NCI-H446 treated with DMSO at 0.1 percent for 48 hours (cell line): ENCODE results near the gene IL1RL1.

ENCODE experiments used
- DNase-seq: peaks from one replicate; lab custom pipeline; 2025; lab: John Stamatoyannopoulos, UW

Gene IL1RL1

GRCh38 chr2:102369866-102370265 lies 58.5 kb downstream of the IL1RL1 start:
- no peak for DNase-seq

DNA sequence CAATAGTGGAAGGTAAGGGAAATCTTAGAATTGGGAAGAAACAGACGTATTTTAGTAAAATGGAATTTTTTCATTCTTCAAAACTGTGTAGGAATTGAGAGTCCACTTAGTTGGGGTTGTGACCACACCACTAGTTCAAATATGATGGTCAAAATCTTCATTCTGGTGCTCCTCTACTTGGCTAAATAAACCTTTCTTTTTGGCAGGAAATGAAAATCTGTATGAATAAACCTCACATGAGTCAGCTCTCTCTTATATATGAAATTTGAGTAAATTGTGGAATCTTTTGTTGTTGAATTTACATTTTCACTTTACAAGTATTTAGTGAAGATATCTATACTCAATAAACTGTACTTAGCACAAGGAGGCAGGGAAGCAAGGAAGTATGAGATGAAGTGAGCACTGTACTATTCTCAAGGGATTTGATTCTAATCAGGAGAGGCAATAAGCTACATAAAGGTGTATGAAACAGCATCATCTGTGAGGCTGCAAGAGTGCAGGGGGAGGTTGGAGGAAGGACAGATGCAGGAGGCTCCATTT lies 64.8 kb downstream of the IL1RL1 start:
- DNase-seq = no peak

GRCh38 chr2:102383722-102384121 lies 72.4 kb downstream of the IL1RL1 start:
- DNase-seq = no peak

DNA sequence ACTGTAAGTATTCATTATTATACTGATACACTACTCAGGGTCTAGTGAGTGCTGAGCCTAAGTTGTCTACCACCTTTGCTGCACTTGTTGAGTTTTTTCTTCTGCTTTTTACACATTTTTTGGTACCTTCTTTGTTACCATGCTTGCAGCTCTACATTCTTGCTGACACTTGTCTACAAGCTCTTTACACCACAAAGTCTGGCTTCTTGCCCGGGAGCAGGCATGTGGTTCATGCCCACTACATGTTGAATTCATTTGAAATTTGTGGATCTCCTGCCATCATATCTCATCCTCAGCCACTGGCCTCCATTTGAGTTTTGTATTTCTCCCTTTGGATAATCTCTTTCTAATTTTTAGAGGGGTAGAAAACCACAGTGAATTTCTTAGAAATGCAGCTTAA lies 74.2 kb downstream of the IL1RL1 start:
- DNase-seq = no peak

GRCh38 chr2:102386004-102386403 lies 74.6 kb downstream of the IL1RL1 start:
- no peak for DNase-seq

DNA sequence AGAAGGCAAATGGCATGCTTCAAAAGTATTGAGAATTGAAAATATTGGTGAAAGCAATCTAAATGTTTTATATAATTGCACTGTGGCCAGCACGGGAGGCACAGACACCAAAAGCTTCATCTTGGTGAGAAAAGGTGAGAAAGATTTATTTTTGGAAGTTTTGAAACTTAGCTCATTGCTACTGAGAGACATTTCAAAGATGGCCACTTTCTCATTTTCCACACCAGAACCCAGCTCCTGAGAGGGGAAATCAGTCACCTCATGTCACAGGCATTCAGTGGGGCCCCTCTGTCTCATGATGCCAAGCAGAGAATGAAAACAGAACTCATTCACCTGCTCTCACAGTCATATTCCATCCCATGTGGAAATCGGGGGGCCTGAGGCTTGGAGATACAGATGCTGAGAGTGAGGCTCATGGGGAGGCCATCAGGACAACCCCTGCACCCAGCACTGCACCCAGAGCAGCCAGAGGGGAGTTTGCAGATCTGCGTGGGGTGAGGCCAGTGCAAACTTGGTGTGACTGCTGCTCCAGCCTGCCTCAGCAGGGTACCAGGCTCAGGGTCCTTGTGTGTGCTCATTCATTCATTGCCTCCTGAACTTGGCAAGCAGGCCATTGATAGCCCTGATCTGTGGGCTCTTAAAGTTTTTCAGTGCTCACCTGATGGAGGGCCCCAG lies 75.6 kb downstream of the IL1RL1 start:
- DNase-seq = no peak

DNA sequence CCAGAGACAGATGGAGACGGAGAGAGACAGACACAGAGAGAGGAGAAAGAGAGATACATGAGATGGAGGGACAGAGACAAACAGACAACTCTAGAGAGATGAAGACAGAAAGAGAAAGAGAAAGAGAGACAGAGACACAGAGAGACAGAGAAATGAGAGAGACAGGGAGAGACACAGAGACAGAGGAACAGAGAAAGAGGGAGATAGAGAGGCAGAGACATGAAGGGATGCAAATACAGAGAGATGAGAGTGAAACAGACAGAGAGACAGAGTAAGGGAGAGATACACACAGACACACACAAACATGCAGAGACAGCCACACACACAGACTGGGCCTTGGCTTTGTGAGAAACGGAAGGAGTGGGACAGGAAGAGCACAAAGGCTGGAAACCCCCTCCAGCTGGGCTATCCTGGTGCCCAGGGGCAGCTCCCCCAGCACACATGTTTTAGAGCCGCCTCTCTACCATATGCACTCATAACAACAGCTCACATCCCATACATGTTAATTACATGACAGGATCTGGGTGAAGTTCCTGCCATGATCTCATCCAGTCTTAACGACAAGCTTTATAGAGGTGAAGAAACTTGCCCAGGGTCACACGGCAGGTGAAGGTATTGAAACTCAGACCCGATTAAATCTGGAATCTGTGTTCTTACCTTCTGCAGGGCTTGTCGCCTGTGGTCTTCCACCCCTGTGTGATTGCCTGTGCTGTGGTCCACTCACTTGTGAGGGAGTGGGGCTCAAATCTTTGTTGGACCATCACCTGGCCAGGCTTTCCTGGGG lies 76.6 kb downstream of the IL1RL1 start:
- no peak for DNase-seq

DNA sequence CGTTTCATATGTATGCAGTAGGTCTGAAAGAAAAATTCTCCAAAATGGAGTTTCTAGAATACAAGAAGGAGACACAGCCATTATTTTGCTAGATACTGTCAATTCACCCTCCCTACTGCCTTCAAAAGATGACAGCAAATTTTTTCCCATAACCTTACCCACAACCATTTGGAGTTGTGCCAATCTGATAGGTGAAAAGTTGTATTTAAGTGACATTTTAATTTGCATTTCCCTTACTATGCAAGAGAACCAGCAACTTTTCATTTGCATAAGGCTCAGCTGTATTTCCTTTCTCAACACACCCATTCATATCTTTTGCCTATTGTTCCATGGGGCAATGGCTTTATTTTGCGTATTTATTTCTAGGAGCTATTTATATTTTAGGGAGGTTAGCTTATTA lies 80.2 kb downstream of the IL1RL1 start:
- DNase-seq = no peak

- DNase-seq = no peak
Measured at GRCh38 chr2:102392096-102392495, 80.7 kb downstream of the IL1RL1 start.

DNA sequence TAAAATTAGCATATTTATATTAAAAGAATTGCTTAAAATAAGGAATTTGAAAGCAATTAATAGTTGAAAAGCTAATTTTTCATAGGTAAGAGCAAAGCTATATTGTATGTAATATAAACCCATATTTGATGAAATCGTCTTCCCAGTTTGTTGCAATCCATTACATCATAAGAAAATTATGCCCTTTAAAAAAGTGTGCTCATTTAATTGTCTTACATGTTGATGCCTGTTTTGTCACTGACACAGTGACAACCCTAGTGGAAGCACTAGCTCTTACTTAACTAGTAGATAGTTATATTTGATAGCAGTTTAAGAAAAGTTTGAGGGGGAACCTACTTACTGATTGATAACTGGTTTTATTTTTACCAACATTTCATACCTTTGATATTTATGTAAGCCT lies 81.6 kb downstream of the IL1RL1 start:
- no peak for DNase-seq

DNA sequence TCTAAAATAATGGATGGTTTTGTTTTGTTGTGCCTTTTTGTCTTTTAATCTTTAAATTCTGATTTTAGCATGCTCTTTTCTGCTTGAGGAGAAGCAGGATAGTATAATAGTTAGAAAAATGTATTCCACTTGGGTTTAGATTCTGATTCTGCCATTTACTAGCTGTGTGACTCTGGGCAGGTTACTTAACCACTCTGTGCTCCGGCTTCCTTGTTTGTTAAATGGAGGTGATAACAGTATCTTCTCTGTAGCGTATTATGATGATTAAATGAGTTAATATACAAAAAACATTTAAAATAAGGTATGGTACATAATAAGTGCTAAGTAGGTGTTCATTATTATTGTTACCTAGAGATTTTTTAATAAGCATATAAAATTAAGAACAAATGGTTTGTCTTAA lies 84.6 kb downstream of the IL1RL1 start:
- no peak for DNase-seq

GRCh38 chr2:102397209-102397608 lies 85.8 kb downstream of the IL1RL1 start:
- DNase-seq = no peak

- no peak for DNase-seq
Measured at GRCh38 chr2:102399499-102400141, 88.3 kb downstream of the IL1RL1 start.

GRCh38 chr2:102401456-102401855 lies 90.1 kb downstream of the IL1RL1 start:
- DNase-seq = no peak
